GM23338 (cell line): ENCODE results near the gene ZNF469. TPM values are rescaled to one million over a fixed set of nuclear protein-coding genes. Genes with fewer than 3 reads are reported as not detected.

Experiments used
- ATAC-seq: fragments of 200-7000 bp; cut with Tn5 transposase; 3 replicates; pipeline ENCODE4 v1.9.1; 2020
- DNase-seq: peaks from one replicate; pipeline ENCODE4 v3.0.0-alpha.2; 2015; ENCODE audit warnings: low spot score
- H2AFZ ChIP-seq: fragments of 200-600 bp; sonication (generic); 2 replicates; pipeline ENCODE4 v1.8.0; 2016; ENCODE audit warnings: antibody characterized with exemption, mild to moderate bottlenecking, moderate library complexity
- H3F3A ChIP-seq: fragments of 200-600 bp; sonication (generic); replicated peaks from 2 replicates; pipeline ENCODE4 v1.8.0; 2017; ENCODE audit warnings: antibody characterized with exemption, mixed run types, low read depth
- H3K27ac ChIP-seq: fragments of 200-600 bp; sonication (generic); 2 replicates; pipeline ENCODE4 v1.6.1; 2016; ENCODE audit warnings: low read depth
- H3K27me3 ChIP-seq: fragments of 200-600 bp; sonication (generic); 2 replicates; pipeline ENCODE4 v1.8.0; 2016; ENCODE audit warnings: mild to moderate bottlenecking, mixed run types, moderate library complexity; ENCODE audit not compliant: insufficient read depth
- H3K36me3 ChIP-seq: fragments of 200-600 bp; sonication (generic); 2 replicates; pipeline ENCODE4 v1.8.0; 2016; ENCODE audit warnings: mild to moderate bottlenecking; ENCODE audit not compliant: insufficient read depth
- H3K4me1 ChIP-seq: fragments of 200-600 bp; sonication (generic); 2 replicates; pipeline ENCODE4 v1.8.0; 2016; ENCODE audit warnings: mild to moderate bottlenecking, moderate library complexity; ENCODE audit not compliant: insufficient read depth
- H3K4me2 ChIP-seq: fragments of 200-600 bp; sonication (generic); 2 replicates; pipeline ENCODE4 v1.7.1; 2017; ENCODE audit warnings: mixed run types
- H3K4me3 ChIP-seq: fragments of 200-600 bp; sonication (generic); 2 replicates; pipeline ENCODE4 v1.6.1; 2016; ENCODE audit warnings: mixed run types
- H3K79me2 ChIP-seq: fragments of 200-600 bp; sonication (generic); replicated peaks from 2 replicates; pipeline ENCODE4 v1.8.0; 2017; ENCODE audit warnings: mild to moderate bottlenecking; ENCODE audit not compliant: insufficient read depth
- H3K9me2 ChIP-seq: fragments of 200-600 bp; sonication (generic); 2 replicates; pipeline ENCODE4 v1.8.0; 2017; ENCODE audit not compliant: insufficient read depth
- H4K20me1 ChIP-seq: fragments of 200-600 bp; sonication (generic); replicated peaks from 2 replicates; pipeline ENCODE4 v1.8.0; 2017; ENCODE audit warnings: mild to moderate bottlenecking; ENCODE audit not compliant: insufficient read depth
- H3K27ac Mint-ChIP-seq: 2 replicates; pipeline ENCODE4 v1.8.0; 2020; ENCODE audit warnings: inconsistent platforms, mild to moderate bottlenecking, moderate library complexity, mixed read lengths
- H3K27me3 Mint-ChIP-seq: 3 replicates; pipeline ENCODE4 v1.8.0; 2022; ENCODE audit warnings: low read depth, mild to moderate bottlenecking, moderate library complexity, mixed read lengths, inconsistent platforms; ENCODE audit not compliant: insufficient read depth, poor library complexity
- H3K36me3 Mint-ChIP-seq: 3 replicates; pipeline ENCODE4 v1.8.0; 2021; ENCODE audit warnings: low read depth, mild to moderate bottlenecking, inconsistent platforms, moderate library complexity, mixed read lengths
- H3K4me1 Mint-ChIP-seq: 3 replicates; pipeline ENCODE4 v1.8.0; 2020; ENCODE audit warnings: mild to moderate bottlenecking, inconsistent platforms, mixed read lengths
- H3K4me3 Mint-ChIP-seq: 3 replicates; pipeline ENCODE4 v1.8.0; 2021; ENCODE audit warnings: moderate library complexity, mild to moderate bottlenecking, inconsistent platforms, mixed read lengths
- H3K9me3 Mint-ChIP-seq: 3 replicates; pipeline ENCODE4 v1.8.0; 2020; ENCODE audit warnings: moderate library complexity, mild to moderate bottlenecking, inconsistent platforms, mixed read lengths
- CTCF ChIP-seq, 2 experiments: fragments of 200-600 bp in 1 of 2; sonication (generic) in 1 of 2; conservative IDR thresholded peaks; 2 replicates each; pipeline versions ENCODE4 v1.5.1 to v1.6.1; 2016 to 2017; ENCODE audit warnings: antibody characterized with exemption in 2 of 2, low read depth in 2 of 2, mild to moderate bottlenecking in 2 of 2, moderate library complexity in 1 of 2
- ETS1 ChIP-seq: IDR thresholded peaks from 2 replicates; pipeline ENCODE4 v1.6.1; 2016; ENCODE audit warnings: antibody characterized with exemption
- EZH2 ChIP-seq: fragments of 200-600 bp; sonication (generic); IDR thresholded peaks from one replicate; pipeline ENCODE4 v1.8.0; 2017; ENCODE audit warnings: antibody characterized with exemption, mild to moderate bottlenecking, low read depth; ENCODE audit not compliant: unreplicated experiment
- EZH2phosphoT487 ChIP-seq: fragments of 200-600 bp; sonication (generic); IDR thresholded peaks from one replicate; pipeline ENCODE4 v1.8.1; 2018; ENCODE audit warnings: antibody characterized with exemption; ENCODE audit not compliant: unreplicated experiment
- NANOG ChIP-seq: IDR thresholded peaks from 2 replicates; pipeline ENCODE4 v1.6.1; 2016; ENCODE audit warnings: antibody characterized with exemption, borderline replicate concordance
- POLR2AphosphoS5 ChIP-seq: IDR thresholded peaks from 2 replicates; pipeline ENCODE4 v1.6.1; 2016; ENCODE audit warnings: antibody characterized with exemption, low read depth
- STAT1 ChIP-seq: IDR thresholded peaks from one replicate; pipeline ENCODE4 v1.6.1; 2016; ENCODE audit warnings: antibody characterized with exemption; ENCODE audit not compliant: unreplicated experiment
- ZNF114 ChIP-seq: fragments of 250-450 bp; sonication (Bioruptor Pico); IDR thresholded peaks from 2 replicates; pipeline ENCODE4 v1.5.0; 2020; ENCODE audit warnings: mild to moderate bottlenecking, moderate library complexity
- ZNF331 ChIP-seq: fragments of 250-450 bp; sonication (Bioruptor Pico); IDR thresholded peaks from 2 replicates; pipeline ENCODE4 v1.5.0; 2020; ENCODE audit warnings: low read depth, mild to moderate bottlenecking, moderate library complexity
- ZNF462 ChIP-seq: fragments of 250-450 bp; sonication (Bioruptor Pico); IDR thresholded peaks from 2 replicates; pipeline ENCODE4 v1.5.0; 2020; ENCODE audit warnings: mild to moderate bottlenecking, moderate library complexity
- polyA plus RNA-seq: library from polyadenylated mRNA; unstranded; fragments of >200 nt; fragmentation: Nextera tagmentation; extraction: Ambion mirVana; gene quantifications from 2 replicates; pipeline ENCODE4 v1.2.1, GENCODE V29; 2016
- total RNA-seq: library from RNA; depleted of rRNA; stranded (reverse); fragments of >200 nt; shearing (Covaris generic); gene quantifications from 2 replicates; pipeline ENCODE4 v1.2.3, GENCODE V29; 2014

Gene ZNF469
- total and polyA plus RNA-seq, 2 experiments from 2014 or later = 0.23 to 1.9 TPM

GRCh38 chr16:88424587-88425235, 42.0 kb downstream of the ZNF469 start:
- TF ChIP-seq STAT1 = no peak
- TF ChIP-seq ZNF462 (CRISPR knock-in tag) = no peak
- no peak for TF ChIP-seq ZNF114 (CRISPR knock-in tag)
- H3K4me1 ChIP-seq = no peaks in the 10 kb centered on the region

GRCh38 chr16:88426018-88426417, 43.3 kb downstream of the ZNF469 start:
- Histone ChIP-seq H3F3A (no peaks in the 10 kb centered on the region), H3K4me2 (no peak overlapping the region), H3K36me3 (no peaks in the 10 kb centered on the region), H3K27ac (no peak overlapping the region), H3K9me2 (no peaks in the 10 kb centered on the region), H3K79me2 (no peaks in the 10 kb centered on the region), H3K27me3 (no peaks in the 10 kb centered on the region), H3K4me3 (no peak overlapping the region), H2AFZ (no peak overlapping the region), H4K20me1 (no peaks in the 10 kb centered on the region), H3K4me1 (no peaks in the 10 kb centered on the region)
- ATAC-seq = no peak
- H3K27me3 Mint-ChIP-seq = peaks cover 5% of the 10 kb centered on the region
- H3K4me3 Mint-ChIP-seq = no peak overlapping the region
- H3K4me1 Mint-ChIP-seq = peaks cover 2% of the 10 kb centered on the region; the same call in 2 of the 3 replicates
- H3K27ac Mint-ChIP-seq = no peak overlapping the region
- DNase-seq = no peak
- no peaks in the 10 kb centered on the region; the same call in 2 of the 3 replicates for H3K9me3 Mint-ChIP-seq
- no peaks in the 10 kb centered on the region for H3K36me3 Mint-ChIP-seq
- TF ChIP-seq EZH2phosphoT487 (no peak), EZH2 (no peak), CTCF (conservative IDR thresholded peaks at IDR 0.05; ENCODE audit: low read depth in 2 of 2) (no peak), ETS1 (no peak), NANOG (no peak), POLR2AphosphoS5 (no peak), ZNF331 (CRISPR knock-in tag) (no peak)

More at GRCh38 chr16:88424587-88425235, 42.0 kb downstream of the ZNF469 start:
- H3K4me3 ChIP-seq = no peak overlapping the region
- DNase-seq = no peak
- Mint-ChIP-seq H3K27ac (no peak overlapping the region), H3K9me3 (no peaks in the 10 kb centered on the region; the same call in 2 of the 3 replicates), H3K27me3 (peaks cover 6% of the 10 kb centered on the region), H3K4me1 (peaks cover under 1% of the 10 kb centered on the region; the same call in 2 of the 3 replicates), H3K4me3 (no peak overlapping the region), H3K36me3 (no peaks in the 10 kb centered on the region)
- H3K36me3 ChIP-seq = no peaks in the 10 kb centered on the region
- H3K27me3 ChIP-seq = no peaks in the 10 kb centered on the region
- no peaks in the 10 kb centered on the region for H4K20me1 ChIP-seq
- no peaks in the 10 kb centered on the region for H3K9me2 ChIP-seq
- no peak for ATAC-seq
- H3K79me2 ChIP-seq = no peaks in the 10 kb centered on the region
- no peak overlapping the region for H3K4me2 ChIP-seq
- H3F3A ChIP-seq = no peaks in the 10 kb centered on the region
- no peak overlapping the region for H3K27ac ChIP-seq
- H2AFZ ChIP-seq = no peak overlapping the region
